NCI-H1694 (cell line): ENCODE results near the gene PIAS4.

ENCODE experiments used
- DNase-seq: peaks from one replicate; lab custom pipeline; 2025; lab: John Stamatoyannopoulos, UW

Gene PIAS4

DNA sequence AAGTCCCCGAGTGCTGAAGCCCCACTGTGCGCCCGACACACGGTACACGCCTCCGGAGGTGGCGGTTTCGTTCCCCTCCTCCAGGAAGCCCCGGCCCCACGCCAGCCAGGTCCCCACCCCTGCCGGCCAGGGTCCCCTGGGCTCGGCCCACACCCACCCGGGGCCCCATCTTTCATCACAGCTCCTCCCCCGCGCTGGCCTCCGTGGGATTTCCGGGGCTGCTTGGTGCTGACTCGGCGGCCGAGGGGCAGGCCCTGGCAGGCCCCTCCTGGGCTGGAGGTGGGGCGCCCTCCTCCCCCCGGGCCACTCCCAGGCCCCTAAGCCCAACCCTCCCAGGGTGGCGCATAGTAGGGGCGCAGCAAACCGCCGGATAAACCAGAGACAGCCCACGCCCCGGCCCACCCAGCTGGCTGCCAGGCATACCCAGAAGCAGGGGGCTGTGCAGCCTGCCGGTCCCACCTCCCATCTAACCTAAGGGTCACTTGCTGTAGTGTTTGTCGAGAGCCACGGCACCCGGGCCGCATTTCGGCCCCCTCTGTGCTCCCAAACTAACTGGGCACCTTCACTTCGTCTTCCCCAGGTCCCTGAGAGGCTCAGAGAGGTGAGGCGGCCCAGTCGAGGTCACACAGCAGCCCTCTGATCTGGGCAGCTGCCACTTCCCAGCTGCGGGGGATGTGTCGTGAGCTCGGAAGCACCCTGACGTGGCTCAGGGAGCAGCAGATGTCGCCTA, 52.5 kb downstream of the PIAS4 start:
- no peak for DNase-seq

DNA sequence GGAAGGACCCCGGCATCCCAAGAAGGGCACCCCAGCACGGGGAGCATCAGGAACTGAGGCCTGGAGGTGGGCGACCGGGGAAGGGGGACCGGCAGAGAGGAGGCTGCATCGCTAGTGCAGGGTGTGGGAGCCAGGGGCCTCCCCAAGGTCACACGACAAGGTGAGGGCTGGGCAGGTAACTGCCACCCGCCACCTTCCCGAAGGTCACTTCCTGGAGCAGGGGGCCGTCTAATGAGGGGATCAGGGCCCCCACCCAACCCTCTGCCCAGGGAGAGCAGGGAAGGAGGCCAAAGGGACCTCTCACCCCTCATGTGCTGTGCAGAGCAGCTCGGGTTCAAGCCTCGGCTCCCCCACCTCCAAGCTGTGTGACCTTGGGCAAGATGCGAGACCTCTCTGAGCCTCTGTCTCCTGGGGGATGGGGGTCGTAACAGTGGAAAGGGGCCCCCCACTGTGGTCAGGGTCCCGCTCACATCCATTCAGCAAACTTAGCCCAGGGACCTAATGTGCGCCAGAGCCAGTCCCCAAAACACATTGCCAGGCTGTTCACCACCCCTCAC, 53.2 kb downstream of the PIAS4 start:
- DNase-seq: no peak

DNA sequence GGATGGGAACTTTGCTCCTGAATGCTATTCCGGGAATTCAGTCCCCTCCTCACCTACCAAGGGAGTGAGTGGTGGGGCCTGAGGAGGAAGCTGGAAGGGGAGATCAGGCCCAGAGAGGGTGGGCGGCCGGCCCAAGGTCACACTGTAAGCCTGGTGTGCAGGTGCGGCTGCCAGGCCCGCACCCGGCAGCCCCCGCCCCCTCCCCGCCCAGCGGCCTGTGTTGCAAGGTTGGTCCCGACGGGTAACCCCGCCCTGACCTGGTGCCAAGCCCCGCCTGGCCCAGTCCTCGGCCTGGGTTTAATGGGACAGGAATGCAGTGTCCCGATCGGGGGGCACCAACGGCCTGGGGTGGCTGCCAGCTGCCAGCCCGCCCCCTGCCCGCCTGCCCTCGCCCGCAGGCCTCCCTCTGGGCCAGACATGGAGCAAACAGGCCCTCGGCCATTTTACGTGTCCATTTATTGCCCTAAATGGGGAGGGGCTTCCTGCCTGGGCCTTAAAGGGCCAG, 53.7 kb downstream of the PIAS4 start:
- DNase-seq: no peak

DNA sequence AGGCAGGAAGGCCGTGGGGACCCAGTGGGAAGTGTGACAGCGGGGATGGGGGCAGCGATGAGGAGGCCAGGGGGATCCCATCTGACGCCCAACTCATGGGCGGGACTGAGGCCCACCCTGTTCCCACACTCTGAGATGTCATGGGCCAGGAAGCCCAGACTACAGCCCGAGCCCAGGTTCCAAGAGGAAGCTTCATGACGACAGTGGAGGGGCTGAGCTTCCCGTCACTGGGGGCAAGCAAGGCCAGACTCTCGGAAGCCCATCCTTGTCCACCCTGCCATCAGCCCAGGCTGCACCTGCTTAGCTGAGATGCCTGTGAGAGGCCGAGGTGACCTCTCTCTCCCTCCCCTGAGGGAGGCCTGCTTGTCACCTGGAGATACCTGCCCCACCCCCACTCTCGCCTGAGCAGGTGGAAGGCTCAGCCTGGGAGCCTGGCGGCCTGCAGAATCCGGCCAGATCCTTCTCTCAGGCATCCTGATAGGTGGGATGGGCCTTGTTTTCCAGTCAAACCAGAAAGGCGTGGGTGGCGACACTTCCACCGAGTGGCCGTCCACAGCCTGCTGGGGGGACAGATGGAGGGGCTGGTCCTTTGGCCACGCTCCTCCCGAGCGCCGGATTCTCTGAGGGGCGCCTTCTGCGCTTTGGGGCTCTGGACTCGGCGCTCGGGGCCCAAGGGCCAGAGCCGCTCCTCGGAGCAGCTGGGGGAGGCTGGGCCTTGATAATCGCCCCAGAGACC, 54.3 kb downstream of the PIAS4 start:
- DNase-seq: no peak

DNA sequence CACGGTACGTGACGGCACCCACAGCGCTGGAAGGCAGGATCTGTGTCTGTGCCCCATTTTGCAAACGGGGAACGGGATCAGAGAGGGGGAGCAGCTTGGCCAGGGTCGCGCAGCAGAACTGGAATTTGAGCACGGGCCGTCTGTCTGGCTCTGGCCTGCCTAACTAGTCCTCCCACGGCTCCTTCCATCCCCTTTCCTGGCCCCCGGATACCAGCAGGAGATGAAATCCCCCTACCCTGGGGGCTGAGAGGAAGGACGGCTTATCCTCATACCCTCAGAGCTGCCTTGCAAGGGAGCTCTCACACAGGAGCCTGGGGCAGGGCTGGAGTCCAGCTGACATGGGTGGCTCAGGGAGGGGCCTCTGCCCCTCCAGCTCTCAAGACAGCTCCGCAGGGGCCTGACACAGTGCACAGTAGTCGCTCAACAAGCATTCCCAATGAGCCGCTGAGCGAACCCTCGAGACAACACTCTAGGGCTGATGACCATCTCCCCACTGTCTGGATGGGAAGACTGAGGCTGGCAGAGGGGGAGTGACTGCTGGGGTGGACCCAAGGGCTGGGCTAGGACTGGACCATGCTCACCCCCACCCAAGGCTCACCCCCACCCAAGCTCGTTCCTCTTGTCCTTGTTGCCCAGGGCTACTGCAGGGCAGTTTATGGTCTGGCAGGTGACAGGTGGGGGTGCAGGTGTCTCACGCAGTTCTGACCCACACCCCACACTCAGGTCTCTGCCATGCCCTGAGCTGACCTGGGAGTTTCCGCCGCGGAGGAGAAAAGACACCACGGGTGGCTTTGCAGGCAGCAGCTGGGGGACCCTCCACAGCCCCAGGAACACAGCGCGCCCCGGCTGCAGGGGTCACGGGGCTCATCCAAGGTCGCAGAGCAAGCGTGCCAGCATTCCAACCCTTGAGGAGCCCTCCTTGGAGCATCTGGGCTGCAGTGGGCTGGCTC, 55.2 kb downstream of the PIAS4 start:
- no peak for DNase-seq

DNA sequence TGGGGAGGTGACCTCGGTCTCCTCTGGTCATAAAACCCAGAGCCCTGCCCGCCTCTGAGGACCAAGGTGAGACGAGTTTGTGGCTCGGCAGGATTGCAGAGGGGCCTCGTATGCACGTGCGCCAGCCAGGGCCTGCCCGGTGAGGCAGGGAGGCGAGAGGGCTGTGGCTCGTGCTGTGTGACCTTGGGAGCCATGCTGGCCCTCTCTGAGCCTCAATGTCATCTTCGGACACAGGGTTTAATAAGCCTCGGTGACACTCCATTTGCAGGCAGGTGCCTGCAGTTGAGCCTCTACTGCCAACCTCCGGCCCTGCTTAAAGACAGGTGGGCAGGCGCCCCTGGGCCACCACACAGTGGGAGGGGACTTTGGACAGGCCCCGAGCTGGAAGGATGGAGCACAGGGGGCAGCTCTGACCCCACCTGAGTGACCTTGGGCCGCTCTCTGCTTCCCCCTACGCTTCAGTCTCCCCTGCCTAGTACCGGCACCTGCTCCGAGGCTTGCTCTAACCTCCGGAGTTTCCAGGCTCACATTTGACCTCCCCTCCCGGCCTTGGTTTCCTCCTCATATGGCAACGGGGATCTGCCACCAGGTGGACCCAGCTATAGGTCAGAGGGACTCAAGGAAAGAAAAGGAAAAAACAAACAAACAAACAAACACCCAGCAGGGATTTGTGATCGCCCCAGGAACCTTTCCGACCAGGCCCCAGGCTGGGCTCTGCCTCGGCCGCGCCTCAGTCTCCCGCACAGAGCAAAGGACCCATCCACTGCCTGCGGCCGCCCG, 56.0 kb downstream of the PIAS4 start:
- DNase-seq: no peak

DNA sequence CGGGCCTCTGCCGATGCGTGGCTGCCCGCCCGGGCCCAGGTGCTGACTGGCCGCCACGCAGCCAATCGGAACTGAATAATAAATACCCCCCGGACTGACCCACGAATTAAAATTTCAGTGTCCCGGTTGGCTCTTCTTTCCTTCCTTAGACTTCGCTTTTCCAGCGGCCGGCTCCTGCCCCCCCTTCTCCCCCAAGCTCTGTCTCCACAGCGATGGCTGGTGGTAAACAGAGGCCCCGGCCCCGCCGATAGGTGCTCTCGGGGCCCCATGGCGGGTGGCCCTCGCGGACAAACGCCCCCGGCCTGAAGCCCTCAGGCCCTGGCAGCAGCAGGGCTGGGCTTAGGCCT, 56.6 kb downstream of the PIAS4 start:
- no peak for DNase-seq

DNA sequence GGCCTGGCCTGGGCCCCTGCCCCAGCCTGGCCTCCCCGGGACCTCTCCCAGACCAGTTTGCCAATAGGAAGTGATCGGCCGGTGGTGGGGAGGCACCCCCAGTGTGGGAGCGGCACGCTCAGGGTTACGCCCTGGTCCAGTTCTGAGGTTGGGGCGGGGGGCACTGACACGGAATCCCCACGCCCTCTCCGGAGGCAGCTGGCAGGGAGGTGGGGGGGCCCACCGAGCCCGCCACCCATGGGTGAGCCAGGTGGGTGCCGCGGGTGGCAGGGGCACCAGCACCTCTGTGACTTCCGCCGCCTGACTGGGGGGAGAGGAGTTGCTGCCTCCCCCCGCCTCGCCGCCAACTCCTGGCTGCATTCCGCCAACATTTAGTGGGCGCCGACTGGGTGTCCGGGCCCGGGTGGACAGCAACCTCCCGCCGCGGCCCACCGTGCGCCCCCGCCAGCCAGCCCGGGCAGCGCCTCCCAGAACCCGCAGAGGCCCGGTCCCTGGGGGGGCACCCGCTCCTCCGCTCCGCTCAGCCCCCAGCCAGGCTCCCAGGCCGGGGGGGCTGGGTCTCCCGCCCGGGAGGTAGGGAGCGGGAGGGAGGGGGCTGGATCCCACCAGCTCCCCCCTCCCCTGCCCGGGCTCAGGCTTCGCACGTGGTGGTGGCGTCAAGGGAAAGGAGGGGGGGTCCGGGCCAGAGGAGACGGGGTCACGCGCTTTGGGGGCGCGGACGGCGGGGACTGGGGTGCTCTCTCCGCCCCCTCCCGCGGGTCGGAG, 57.1 kb downstream of the PIAS4 start:
- no peak for DNase-seq

DNA sequence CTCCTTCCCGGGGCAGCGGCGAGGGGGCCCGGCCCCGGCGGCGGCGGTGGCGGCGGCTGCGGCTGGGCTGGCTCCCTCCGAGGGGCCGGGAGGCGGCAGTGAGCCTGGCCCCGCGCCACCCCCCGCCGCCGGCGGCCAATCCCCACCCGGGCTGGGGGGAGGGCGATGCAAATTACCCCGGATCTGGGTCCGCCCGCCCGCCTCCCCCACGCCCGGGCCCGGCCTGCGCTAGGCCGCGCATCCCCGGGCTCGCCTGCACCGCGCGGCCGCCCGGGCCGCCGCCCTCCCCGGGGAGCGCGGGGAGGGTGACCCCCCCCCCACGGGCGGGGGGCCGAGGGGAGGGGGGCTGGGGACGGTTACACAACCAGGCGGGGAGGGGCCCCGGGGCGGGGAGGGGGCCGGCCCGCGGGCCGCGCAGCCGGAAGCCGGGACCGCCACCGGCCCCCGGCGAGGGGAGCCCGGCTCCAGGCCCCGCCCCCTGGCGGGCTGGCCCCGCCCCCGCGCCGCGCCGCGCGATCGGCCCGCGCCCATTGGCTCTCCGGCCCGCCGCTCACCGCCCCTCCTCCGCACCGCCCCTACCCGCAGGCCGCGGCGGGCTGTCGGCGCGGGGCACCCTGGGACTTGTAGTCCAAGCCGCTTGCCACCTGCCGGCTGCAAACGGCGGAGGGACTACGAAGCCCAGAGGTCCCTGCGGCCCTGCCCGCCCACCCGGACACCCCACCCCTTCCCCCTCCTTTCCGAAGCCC, 58.1 kb downstream of the PIAS4 start:
- peak; percentile 79 for DNase-seq

DNA sequence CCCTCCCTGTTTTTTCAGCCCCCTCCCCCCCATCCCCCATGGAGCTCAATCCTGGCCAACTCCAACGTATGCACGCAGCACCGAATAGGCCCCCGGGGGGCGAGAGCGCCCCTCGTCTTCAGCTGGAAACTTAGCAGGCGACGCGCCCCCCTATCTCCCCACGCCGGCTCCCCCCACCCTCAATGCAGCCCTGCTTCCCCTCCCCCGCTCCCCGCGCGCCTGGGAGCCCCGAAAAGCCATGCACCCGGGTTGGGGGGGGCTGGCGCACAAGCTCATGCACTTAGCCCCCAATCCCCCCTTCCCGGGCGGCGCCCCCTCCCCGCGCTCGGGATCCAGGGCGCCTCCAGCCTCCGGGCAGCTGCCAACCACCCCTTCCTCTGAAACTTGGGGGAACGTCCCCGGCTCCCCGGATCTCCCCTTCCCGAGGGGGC, 58.7 kb downstream of the PIAS4 start:
- no peak for DNase-seq

DNA sequence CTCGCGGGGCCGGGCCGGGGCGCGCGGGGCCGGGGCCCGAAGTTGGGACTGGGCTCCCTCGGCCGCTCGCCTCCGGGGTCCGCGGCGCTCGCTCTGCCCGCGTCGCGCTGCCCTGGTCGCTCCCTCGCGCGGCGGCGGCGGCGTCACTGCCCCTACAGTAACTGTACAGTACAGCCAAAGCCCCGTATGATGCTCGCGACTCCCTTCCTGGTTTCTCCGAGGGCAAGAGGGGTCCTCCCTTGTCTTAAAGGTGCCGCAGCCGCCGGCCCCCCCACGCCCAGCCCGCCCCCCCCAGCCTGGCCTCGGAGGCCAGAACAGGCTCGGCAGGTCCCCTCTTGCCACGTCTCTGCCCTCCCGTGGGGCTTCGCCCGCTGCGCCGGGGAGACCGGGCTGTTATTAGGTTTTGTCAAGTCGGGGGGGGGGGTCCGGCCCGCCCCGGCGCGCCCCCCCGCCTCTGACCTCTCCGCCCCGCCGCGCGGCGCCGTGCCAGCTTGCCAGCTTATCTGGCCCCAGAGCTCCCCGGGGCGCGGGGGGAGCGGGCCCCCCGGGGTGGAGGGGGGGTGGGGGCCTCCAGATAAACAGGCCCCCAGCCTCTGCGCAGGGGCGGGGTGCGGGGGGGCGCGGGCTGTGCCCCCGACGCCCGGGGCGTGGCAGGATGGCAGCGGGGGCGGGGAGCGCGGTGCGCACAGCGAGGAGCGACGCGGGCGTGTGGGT, 59.3 kb downstream of the PIAS4 start, which contains the start of gene ZBTB7A:
TSS of gene ZBTB7A (minus strand) at position 218 of the 714 bp plus-strand sequence. CDS start 11,667 bp downstream, outside the sequence.
- DNase-seq: peak; percentile 59

DNA sequence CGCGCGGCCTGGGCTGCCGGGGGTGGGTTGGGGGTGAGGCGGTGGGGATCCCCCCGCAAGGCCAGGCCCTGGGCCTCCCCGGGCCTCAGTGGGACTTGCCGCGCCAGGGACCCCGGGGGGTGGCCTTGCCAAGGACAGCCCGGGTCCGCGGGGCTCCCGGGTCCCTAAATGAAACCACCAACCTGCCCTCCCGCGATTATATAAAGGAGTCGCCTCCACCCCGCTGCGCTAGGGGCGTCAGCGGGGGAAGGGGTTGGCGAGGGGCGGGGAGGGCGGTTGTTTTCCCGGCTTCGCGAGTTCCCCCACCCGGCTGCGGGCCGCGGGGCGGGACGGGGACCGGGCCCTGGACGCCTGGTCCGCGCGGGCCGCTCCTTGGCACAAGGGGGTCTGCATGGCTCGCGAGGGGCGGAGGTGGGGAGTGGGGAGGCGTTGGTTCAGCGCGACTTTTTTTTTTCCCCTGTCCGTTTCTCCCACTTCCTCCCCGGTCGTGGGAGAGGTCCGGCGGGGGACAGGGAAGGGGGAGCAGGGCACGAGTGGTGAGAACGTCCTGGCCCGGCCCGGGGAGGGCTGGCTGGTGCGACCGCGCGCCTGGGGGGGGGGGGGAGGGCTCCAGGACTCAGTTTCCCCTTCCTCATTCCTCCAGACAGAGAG, 60.0 kb downstream of the PIAS4 start:
- DNase-seq: no peak

DNA sequence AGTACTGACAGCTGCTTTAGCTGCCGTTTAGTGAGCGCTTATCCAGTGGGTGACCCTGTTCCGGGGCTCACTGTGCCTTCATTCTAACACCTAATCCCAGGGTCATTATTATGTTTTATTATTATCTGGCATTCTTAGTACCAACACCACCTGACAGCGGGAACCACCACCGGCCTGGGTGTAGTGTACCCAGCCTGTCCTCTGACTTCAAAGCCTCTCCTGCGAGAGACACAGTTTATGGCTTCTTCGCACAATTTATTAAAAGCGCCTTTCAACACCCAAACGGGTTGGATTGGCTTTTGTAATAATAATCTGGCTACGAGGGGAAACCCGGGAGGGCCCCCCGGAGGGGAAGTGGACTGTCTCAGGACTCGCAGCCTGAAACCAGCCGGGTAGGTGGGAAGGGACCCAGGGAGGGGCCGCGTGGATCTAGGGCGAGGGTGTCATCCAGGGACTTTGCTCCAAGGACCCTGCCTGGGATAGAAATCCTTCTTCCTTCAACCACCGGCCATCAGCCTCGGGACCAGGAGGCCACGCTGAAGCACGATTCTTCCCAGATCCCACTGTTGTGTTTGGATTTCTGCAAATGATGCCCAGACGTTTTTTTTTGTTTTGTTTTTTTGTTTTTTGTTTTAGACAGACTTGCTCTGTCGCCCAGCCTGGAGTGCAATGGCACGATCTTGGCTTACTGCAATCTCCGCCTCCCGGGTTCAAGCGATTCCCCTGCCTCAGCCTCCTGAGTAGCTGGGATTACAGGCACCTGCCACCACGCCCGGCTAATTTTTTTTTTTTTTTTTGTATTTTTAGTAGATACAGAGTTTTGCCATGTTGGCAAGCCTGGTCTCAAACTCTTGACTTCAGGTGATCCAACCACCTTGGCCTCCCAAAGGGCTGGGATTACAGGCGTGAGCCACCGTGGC, 60.8 kb downstream of the PIAS4 start:
- no peak for DNase-seq

DNA sequence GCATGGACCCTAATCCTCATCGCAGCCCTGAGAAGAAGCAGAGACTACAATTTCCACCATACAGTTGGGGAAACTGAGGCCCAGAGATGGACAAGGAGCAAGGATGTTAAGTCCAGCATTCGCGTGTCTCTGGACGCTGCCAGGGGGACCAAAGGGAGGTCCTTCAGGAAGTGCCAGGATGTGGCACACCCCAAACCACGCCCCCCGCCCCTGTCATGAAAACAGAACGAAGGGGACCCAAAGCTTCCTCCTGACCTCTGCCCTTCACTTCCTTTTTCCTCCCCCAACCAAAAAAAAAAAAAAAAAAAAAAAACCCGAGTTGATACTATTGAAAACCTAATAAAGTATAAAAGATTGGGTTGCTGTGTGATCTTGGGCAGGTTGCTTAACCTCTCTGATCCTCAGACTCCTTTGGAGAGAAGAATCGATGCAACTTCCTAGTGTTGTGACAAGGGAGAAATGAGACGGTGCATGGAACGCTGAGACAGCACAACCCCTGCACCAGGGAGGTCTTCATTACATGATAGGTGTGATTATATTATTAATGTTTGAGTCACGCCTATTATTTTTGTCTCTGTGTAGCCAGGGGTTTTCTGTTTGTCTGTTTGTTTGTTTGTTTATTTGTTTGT, 61.9 kb downstream of the PIAS4 start:
- DNase-seq: no peak

DNA sequence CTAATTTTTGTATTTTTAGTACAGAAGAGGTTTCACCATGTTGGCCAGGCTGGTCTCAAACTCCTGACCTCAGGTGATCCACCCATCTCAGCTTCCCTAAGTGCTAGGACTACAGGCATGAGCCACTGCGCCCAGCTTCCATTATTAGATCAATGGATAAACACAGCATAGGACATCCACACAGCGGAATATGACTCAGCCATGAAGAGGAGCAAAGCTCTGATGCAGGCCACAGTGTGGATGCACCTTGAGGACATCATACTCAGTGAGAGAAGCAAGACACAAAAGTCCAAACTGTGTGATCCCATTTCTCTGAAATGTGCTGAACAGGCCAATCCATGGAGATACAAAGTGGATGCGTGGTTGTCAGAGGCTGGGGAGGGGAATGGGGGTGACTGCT, 64.1 kb downstream of the PIAS4 start:
- DNase-seq: no peak

DNA sequence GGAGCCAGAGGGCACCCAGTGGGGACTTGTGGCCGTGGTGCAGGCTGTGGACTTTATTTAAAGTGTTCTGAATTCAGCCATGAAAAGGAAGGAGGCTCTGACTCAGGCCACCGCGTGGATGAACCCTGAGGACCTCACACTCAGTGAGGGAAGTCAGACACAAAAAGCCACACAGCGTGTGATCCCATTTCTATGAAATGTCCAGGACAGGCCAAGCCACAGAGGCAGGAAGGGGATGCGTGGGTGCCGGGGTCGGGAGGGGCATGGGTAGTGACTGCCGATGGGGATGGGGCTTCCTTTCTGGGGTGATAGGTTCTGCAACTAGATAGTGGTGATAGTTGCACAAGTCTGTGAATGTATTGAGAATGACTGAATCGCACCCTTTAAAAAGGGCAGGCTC, 67.8 kb downstream of the PIAS4 start:
- no peak for DNase-seq

DNA sequence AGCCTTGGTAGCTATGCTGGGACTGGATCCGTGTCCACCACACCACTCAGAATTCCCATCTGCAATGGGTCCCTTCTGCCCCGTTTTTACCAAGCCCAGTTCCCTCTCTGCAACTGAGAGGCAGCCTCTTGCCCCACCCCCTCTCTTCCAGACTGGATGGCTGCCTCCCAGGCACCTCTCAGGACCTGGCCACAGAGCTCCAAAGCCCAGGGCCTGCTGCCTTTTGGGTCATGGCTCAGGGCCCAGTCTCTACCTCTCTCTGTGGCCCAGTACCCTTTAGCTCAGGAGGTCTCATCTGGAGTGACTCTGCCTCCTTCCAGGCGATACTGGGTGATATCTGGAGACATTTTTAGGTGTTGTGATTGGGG, 69.5 kb downstream of the PIAS4 start:
- DNase-seq: no peak
